ENCODE measurements around the gene SAMD4A. TPM values are rescaled to one million over a fixed set of nuclear protein-coding genes. Genes with fewer than 3 reads are reported as not detected.

The SAMD4A gene
- total RNA-seq, 1 donor from 2014 or later: 14.4 TPM

- peaks cover 9% of the 10 kb centered on the region for H3K27me3 Mint-ChIP-seq
- H3K4me1 Mint-ChIP-seq (ENCODE audit: unreplicated experiment): peaks cover 21% of the 10 kb centered on the region
- DNase-seq (ENCODE audit: extremely low spot score, unreplicated experiment): no peak
- H3K4me3 Mint-ChIP-seq: peak overlapping the region; percentile 98
- H3K9me3 Mint-ChIP-seq: peaks cover 5% of the 10 kb centered on the region
- peak overlapping the region; percentile 96 for H3K27ac Mint-ChIP-seq
- peaks cover 13% of the 10 kb centered on the region for H3K36me3 Mint-ChIP-seq
- TF ChIP-seq, protein P1, sequence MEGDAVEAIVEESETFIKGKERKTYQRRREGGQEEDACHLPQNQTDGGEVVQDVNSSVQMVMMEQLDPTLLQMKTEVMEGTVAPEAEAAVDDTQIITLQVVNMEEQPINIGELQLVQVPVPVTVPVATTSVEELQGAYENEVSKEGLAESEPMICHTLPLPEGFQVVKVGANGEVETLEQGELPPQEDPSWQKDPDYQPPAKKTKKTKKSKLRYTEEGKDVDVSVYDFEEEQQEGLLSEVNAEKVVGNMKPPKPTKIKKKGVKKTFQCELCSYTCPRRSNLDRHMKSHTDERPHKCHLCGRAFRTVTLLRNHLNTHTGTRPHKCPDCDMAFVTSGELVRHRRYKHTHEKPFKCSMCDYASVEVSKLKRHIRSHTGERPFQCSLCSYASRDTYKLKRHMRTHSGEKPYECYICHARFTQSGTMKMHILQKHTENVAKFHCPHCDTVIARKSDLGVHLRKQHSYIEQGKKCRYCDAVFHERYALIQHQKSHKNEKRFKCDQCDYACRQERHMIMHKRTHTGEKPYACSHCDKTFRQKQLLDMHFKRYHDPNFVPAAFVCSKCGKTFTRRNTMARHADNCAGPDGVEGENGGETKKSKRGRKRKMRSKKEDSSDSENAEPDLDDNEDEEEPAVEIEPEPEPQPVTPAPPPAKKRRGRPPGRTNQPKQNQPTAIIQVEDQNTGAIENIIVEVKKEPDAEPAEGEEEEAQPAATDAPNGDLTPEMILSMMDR (conservative IDR thresholded peaks at IDR 0.05): peak; percentile 12
These were observed 972 bp downstream of the SAMD4A start for GRCh38 chr14:54567639-54568561.

DNA sequence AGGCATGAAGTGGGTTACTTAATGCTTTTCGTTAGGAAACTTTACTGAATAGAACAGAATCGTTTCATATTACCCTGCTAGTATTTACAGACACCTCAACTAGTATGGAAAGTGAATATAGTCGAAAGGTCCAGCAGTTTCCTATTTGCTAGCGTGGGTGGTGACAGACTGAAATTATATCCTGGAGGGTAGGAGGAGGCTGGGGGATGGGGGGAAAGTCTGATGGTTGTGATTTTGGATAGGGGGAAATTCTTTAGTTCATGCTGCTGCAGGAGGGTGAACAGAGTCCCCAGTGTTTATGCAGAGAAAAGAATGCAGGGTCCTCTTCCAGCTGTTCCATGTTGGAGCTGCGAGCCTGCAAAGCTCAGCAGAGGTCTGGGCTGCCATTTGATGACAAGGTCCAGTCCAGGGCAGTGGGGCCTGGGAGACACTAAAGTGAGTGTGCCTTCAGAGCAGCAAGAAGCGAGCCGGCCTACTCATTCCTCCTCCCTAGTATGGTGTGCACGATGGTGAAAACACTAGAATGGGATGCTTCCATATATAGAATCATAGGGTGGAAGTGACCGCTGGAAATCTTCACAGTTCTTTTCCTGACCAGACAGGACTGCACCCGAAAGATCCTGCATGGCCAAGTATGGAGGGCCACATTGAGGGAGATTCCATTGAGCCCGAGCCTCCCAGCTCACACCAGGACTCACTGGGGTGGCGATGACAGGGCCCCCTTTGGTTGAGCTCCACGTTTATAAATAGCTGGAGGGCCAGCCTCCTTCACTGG, 2.1 kb downstream of the SAMD4A start:
- H3K27ac Mint-ChIP-seq: peak overlapping the region; percentile 90
- H3K27me3 Mint-ChIP-seq: peaks cover 9% of the 10 kb centered on the region
- TF ChIP-seq, protein P1 (conservative IDR thresholded peaks at IDR 0.05): no peak
- peaks cover 21% of the 10 kb centered on the region for H3K4me1 Mint-ChIP-seq (ENCODE audit: unreplicated experiment)
- peaks cover 5% of the 10 kb centered on the region for H3K9me3 Mint-ChIP-seq
- peaks cover 21% of the 10 kb centered on the region for H3K36me3 Mint-ChIP-seq
- peak overlapping the region; percentile 98 for H3K4me3 Mint-ChIP-seq
- DNase-seq (ENCODE audit: extremely low spot score, unreplicated experiment): no peak

GRCh38 chr14:54570047-54570446, 3.1 kb downstream of the SAMD4A start:
- peaks cover 5% of the 10 kb centered on the region for H3K9me3 Mint-ChIP-seq
- H3K27ac Mint-ChIP-seq: no peak overlapping the region
- H3K4me3 Mint-ChIP-seq: peak overlapping the region; percentile 17
- H3K27me3 Mint-ChIP-seq: peaks cover 6% of the 10 kb centered on the region
- DNase-seq (ENCODE audit: extremely low spot score, unreplicated experiment): no peak
- peaks cover 21% of the 10 kb centered on the region for H3K36me3 Mint-ChIP-seq
- peaks cover 21% of the 10 kb centered on the region for H3K4me1 Mint-ChIP-seq (ENCODE audit: unreplicated experiment)
- TF ChIP-seq, protein P1 (conservative IDR thresholded peaks at IDR 0.05): no peak

- peak overlapping the region; percentile 17 for H3K4me3 Mint-ChIP-seq
- DNase-seq (ENCODE audit: extremely low spot score, unreplicated experiment): no peak
- peaks cover 21% of the 10 kb centered on the region for H3K36me3 Mint-ChIP-seq
- peaks cover 5% of the 10 kb centered on the region for H3K9me3 Mint-ChIP-seq
- no peak overlapping the region for H3K27ac Mint-ChIP-seq
- H3K27me3 Mint-ChIP-seq: peaks cover 6% of the 10 kb centered on the region
- TF ChIP-seq, protein P1 (conservative IDR thresholded peaks at IDR 0.05): no peak
- peaks cover 21% of the 10 kb centered on the region for H3K4me1 Mint-ChIP-seq (ENCODE audit: unreplicated experiment)
These were observed 3.9 kb downstream of the SAMD4A start for GRCh38 chr14:54570631-54571415.

DNA sequence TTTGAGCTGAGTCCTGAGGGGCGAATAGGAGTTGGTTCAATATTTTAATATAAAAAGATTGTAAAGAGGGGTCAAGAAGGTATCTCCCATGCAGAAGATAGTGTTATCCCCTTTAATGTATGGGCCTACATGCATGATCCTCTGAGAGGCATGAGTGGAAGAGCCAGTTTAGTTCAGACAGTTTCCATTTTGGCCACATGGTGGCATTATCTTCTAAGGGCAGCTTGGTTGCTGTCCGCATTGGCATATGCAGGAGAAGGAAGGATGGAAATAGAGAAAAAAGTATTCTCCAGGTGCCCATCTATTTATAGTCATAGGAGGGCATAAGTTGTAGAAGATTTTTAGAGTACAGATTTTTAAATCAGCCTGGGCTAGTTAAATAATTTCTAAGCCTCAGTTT, 5.4 kb downstream of the SAMD4A start:
- Mint-ChIP-seq H3K9me3 (peaks cover 5% of the 10 kb centered on the region), H3K4me1 (ENCODE audit: unreplicated experiment) (peaks cover 31% of the 10 kb centered on the region), H3K36me3 (peaks cover 29% of the 10 kb centered on the region), H3K4me3 (no peak overlapping the region), H3K27me3 (peaks cover 5% of the 10 kb centered on the region), H3K27ac (no peak overlapping the region)
- no peak for DNase-seq (ENCODE audit: extremely low spot score, unreplicated experiment)
- TF ChIP-seq, protein P1 (conservative IDR thresholded peaks at IDR 0.05): peak; percentile 74
